Loucy (cell line): Measurements from ENCODE around the gene CUL9.

Source experiments
- CTCF ChIP-seq: fragments of 200-600 bp; sonication (generic); conservative IDR thresholded peaks from 2 replicates; pipeline ENCODE4 v1.5.1; 2014; ENCODE audit warnings: mild to moderate bottlenecking, antibody characterized with exemption, low read length
- EZH2phosphoT487 ChIP-seq: fragments of 200-600 bp; IDR thresholded peaks from 2 replicates; pipeline ENCODE4 v1.6.1; 2018; ENCODE audit warnings: antibody characterized with exemption, mild to moderate bottlenecking, moderate library complexity, borderline replicate concordance

GRCh38 chr6:43200541-43200940, 18.5 kb downstream of the CUL9 start:
- TF ChIP-seq EZH2phosphoT487 (no peak), CTCF (no peak)
